ENCODE results near the gene LCN10.

DNA sequence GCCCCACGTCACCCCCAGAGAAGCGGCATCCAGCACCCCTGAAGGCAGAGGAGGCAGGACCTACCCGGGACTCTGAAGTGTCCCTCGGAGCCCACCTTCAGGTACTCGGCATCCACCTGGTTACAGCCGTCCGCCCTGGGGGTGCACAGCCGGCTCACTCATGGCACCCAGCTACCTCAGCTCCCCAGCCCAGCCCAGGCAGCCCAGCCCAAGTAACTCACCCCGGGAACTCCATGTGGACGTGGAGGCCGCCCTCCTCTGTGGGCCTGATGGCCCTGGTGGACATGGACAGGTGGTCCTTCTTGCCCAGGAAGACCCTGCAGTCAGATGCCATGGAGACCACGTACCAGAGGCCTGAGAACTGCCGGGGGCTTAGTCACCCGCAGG, 20.9 kb upstream of the LCN10 start:
- TF ChIP-seq, protein P1, sequence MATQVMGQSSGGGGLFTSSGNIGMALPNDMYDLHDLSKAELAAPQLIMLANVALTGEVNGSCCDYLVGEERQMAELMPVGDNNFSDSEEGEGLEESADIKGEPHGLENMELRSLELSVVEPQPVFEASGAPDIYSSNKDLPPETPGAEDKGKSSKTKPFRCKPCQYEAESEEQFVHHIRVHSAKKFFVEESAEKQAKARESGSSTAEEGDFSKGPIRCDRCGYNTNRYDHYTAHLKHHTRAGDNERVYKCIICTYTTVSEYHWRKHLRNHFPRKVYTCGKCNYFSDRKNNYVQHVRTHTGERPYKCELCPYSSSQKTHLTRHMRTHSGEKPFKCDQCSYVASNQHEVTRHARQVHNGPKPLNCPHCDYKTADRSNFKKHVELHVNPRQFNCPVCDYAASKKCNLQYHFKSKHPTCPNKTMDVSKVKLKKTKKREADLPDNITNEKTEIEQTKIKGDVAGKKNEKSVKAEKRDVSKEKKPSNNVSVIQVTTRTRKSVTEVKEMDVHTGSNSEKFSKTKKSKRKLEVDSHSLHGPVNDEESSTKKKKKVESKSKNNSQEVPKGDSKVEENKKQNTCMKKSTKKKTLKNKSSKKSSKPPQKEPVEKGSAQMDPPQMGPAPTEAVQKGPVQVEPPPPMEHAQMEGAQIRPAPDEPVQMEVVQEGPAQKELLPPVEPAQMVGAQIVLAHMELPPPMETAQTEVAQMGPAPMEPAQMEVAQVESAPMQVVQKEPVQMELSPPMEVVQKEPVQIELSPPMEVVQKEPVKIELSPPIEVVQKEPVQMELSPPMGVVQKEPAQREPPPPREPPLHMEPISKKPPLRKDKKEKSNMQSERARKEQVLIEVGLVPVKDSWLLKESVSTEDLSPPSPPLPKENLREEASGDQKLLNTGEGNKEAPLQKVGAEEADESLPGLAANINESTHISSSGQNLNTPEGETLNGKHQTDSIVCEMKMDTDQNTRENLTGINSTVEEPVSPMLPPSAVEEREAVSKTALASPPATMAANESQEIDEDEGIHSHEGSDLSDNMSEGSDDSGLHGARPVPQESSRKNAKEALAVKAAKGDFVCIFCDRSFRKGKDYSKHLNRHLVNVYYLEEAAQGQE (IDR thresholded peaks at IDR 0.05): no peak
- TF ChIP-seq PHF8 (IDR thresholded peaks at IDR 0.05; ENCODE audit: borderline replicate concordance, low read depth) (no peak), POLR2A (IDR thresholded peaks at IDR 0.05; ENCODE audit: low read length) (no peak), SMC3 (IDR thresholded peaks at IDR 0.05) (no peak), CBX2 (IDR thresholded peaks at IDR 0.05; ENCODE audit: borderline replicate concordance, low read depth) (no peak), MYC (IDR thresholded peaks at IDR 0.05; ENCODE audit: borderline replicate concordance, low read length) (no peak), RCOR1 (IDR thresholded peaks at IDR 0.05; ENCODE audit: low read depth, low read length) (no peak), EP300 (IDR thresholded peaks at IDR 0.05) (no peak), BHLHE40 (IDR thresholded peaks at IDR 0.05; ENCODE audit: low read depth, low read length) (no peak), ZSCAN20 (CRISPR knock-in tag; IDR thresholded peaks at IDR 0.05) (no peak), GATA3 (IDR thresholded peaks at IDR 0.05; ENCODE audit: borderline replicate concordance) (no peak), ZFP36 (IDR thresholded peaks at IDR 0.05; ENCODE audit: borderline replicate concordance, partially characterized antibody) (no peak), MAFK (IDR thresholded peaks at IDR 0.05; ENCODE audit: partially characterized antibody) (no peak)
- TF ChIP-seq, protein P2, sequence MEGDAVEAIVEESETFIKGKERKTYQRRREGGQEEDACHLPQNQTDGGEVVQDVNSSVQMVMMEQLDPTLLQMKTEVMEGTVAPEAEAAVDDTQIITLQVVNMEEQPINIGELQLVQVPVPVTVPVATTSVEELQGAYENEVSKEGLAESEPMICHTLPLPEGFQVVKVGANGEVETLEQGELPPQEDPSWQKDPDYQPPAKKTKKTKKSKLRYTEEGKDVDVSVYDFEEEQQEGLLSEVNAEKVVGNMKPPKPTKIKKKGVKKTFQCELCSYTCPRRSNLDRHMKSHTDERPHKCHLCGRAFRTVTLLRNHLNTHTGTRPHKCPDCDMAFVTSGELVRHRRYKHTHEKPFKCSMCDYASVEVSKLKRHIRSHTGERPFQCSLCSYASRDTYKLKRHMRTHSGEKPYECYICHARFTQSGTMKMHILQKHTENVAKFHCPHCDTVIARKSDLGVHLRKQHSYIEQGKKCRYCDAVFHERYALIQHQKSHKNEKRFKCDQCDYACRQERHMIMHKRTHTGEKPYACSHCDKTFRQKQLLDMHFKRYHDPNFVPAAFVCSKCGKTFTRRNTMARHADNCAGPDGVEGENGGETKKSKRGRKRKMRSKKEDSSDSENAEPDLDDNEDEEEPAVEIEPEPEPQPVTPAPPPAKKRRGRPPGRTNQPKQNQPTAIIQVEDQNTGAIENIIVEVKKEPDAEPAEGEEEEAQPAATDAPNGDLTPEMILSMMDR (IDR thresholded peaks at IDR 0.05): no peak

Data from A549 (cell line).